ENCODE results near the gene ALG6. TPM values are rescaled to one million over a fixed set of nuclear protein-coding genes. Genes with fewer than 3 reads are reported as not detected.
A peak's percentile ranks its signal among the peaks of the same experiment; 100 is the strongest.

The ALG6 gene
- total RNA-seq, 6 donors from 2014 or later, result 1.00 to 15.7 (median 9.3) TPM

- no peak overlapping the region for H3K27ac ChIP-seq
- H3K27me3 ChIP-seq, result no peaks in the 10 kb centered on the region
- TF ChIP-seq, protein P1, sequence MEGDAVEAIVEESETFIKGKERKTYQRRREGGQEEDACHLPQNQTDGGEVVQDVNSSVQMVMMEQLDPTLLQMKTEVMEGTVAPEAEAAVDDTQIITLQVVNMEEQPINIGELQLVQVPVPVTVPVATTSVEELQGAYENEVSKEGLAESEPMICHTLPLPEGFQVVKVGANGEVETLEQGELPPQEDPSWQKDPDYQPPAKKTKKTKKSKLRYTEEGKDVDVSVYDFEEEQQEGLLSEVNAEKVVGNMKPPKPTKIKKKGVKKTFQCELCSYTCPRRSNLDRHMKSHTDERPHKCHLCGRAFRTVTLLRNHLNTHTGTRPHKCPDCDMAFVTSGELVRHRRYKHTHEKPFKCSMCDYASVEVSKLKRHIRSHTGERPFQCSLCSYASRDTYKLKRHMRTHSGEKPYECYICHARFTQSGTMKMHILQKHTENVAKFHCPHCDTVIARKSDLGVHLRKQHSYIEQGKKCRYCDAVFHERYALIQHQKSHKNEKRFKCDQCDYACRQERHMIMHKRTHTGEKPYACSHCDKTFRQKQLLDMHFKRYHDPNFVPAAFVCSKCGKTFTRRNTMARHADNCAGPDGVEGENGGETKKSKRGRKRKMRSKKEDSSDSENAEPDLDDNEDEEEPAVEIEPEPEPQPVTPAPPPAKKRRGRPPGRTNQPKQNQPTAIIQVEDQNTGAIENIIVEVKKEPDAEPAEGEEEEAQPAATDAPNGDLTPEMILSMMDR (IDR thresholded peaks at IDR 0.05), result no peak
- TF ChIP-seq EP300 (IDR thresholded peaks at IDR 0.05) (no peak), POLR2A (IDR thresholded peaks at IDR 0.05) (no peak)
- H3K9me3 ChIP-seq, result no peaks in the 10 kb centered on the region
- H3K4me1 ChIP-seq, result no peaks in the 10 kb centered on the region
- ATAC-seq (ENCODE audit: low FRiP score in 2 of 2) (no peak), DNase-seq (no peak)
- H3K4me3 ChIP-seq, result no peak overlapping the region
- 92 to 99% methylated on average over 2 of the region's 2 CpGs for WGBS, 2 donors
- H3K36me3 ChIP-seq, result no peaks in the 10 kb centered on the region
Measured at GRCh38 chr1:63453232-63453631, 85.8 kb downstream of the ALG6 start.

DNA sequence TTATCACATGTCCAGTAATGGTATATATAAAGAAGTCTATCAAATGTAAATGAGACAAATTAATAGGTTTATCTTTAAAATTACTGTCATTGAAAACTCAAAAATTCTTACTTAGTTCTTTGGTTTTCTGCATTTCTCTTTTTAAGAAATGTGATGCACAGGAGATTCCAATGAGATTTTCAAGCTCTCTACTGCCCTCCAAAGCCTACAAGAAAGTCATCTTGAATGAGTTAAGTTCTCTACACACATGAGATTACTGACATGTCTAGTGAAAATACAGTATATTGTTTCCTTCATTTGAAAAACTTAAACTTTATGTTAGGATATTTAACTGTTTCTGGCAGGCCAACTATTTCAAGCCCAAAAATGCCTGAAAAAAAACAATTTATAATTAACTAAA is 86.8 kb downstream of the ALG6 start:
- Histone ChIP-seq H3K4me1 (no peaks in the 10 kb centered on the region), H3K4me3 (no peak overlapping the region), H3K36me3 (no peaks in the 10 kb centered on the region), H3K9me3 (no peaks in the 10 kb centered on the region), H3K27ac (no peak overlapping the region), H3K27me3 (no peaks in the 10 kb centered on the region)
- DNase-seq, result no peak
- TF ChIP-seq, protein P1 (IDR thresholded peaks at IDR 0.05), result no peak
- TF ChIP-seq EP300 (IDR thresholded peaks at IDR 0.05) (no peak), POLR2AphosphoS5 (IDR thresholded peaks at IDR 0.05) (no peak)
- ATAC-seq (ENCODE audit: low FRiP score in 2 of 2), result no peak

- H3K4me3 ChIP-seq, result no peak overlapping the region
- H3K27me3 ChIP-seq, result no peaks in the 10 kb centered on the region
- TF ChIP-seq, protein P1 (IDR thresholded peaks at IDR 0.05), result no peak
- TF ChIP-seq POLR2AphosphoS5 (IDR thresholded peaks at IDR 0.05), result no peak
- H3K36me3 ChIP-seq, result no peaks in the 10 kb centered on the region
- no peak overlapping the region for H3K27ac ChIP-seq
- no peaks in the 10 kb centered on the region for H3K4me1 ChIP-seq
- DNase-seq (no peak), ATAC-seq (ENCODE audit: low FRiP score in 2 of 2) (no peak)
- H3K9me3 ChIP-seq, result peaks cover 4 to 9% (median 7%) of the 10 kb centered on the region in 4 donors
Measured at GRCh38 chr1:63458750-63459149, 91.3 kb downstream of the ALG6 start.

DNA sequence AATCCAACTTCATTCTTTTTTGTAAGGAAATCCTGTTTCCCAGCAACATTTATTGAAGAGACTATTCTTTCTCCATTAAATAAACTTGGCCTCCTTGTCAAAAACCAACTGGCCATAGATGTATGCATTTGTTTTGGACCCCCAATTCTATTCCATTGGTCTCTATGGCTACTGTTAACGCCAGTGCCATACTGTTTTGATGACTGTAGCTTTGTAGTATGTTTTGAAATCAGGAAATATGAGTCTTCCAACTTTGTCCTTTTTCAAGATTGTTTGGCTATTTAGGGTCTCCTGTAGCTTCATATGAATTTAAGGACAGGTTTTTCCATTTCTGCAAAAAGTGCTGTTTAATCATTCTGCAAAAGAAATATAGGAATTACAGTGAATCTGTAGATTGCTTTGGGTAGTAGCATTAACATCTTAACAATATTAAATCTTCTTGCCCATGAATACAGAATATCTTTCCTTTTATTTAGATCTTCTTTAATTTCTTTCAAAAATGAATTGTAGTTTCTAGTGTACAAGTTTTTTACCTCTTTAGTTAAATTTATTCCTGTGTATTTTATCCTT is 94.3 kb downstream of the ALG6 start:
- TF ChIP-seq, protein P1 (IDR thresholded peaks at IDR 0.05), result no peak
- no peak for TF ChIP-seq EP300 (IDR thresholded peaks at IDR 0.05)
- TF ChIP-seq POLR2AphosphoS5 (IDR thresholded peaks at IDR 0.05), result no peak
- TF ChIP-seq POLR2A (IDR thresholded peaks at IDR 0.05), result no peak
- H3K4me3 ChIP-seq, result no peak overlapping the region
- H3K27me3 ChIP-seq, result no peaks in the 10 kb centered on the region
- no peak overlapping the region for H3K27ac ChIP-seq
- 100% methylated on average over 1 of the region's 1 CpG for WGBS, 2 donors
- ATAC-seq (ENCODE audit: low FRiP score in 2 of 2) (no peak), DNase-seq (no peak)
- no peaks in the 10 kb centered on the region for H3K4me1 ChIP-seq
- peaks cover 4 to 9% (median 7%) of the 10 kb centered on the region in 4 donors for H3K9me3 ChIP-seq
- H3K36me3 ChIP-seq, result no peaks in the 10 kb centered on the region

DNA sequence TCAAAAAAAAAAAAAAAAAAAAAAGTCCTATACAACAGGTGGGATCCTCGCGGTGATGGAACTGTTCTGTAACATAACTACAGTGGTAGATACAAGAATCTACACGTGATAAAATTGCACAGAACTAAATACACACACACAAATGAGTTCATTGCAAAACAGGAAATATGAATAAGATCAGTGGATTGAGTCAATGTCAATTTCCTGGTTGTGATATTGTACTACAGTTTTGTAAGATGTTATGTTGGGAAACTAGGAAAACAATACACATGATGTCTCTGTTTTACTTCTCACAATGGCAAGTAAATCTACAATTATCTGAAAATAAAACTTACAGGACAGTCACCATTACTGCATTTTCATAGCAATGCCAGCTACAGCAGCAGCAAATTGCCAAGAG is 95.8 kb downstream of the ALG6 start:
- no peak for DNase-seq
- WGBS, 2 donors, result 68 to 69% methylated on average over 3 of the region's 3 CpGs
- H3K4me1 ChIP-seq, result no peaks in the 10 kb centered on the region
- TF ChIP-seq EP300 (IDR thresholded peaks at IDR 0.05), result peak in 1 of 4 donors; percentile 39
- TF ChIP-seq POLR2A (IDR thresholded peaks at IDR 0.05), result no peak
- TF ChIP-seq, protein P1 (IDR thresholded peaks at IDR 0.05), result no peak
- peak in 1 of 2 donors; percentile 50 for TF ChIP-seq POLR2AphosphoS5 (IDR thresholded peaks at IDR 0.05)
- ATAC-seq (ENCODE audit: low FRiP score in 2 of 2), result peak in 1 of 2 donors; percentile 46
- H3K4me3 ChIP-seq, result no peak overlapping the region
- H3K9me3 ChIP-seq, result peaks cover 4 to 9% (median 7%) of the 10 kb centered on the region in 4 donors
- H3K27me3 ChIP-seq, result no peaks in the 10 kb centered on the region
- peak overlapping the region in 1 of 4 donors; percentile 48 for H3K27ac ChIP-seq
- no peaks in the 10 kb centered on the region for H3K36me3 ChIP-seq
